GM23248 (cell line): ENCODE results near the gene TSPAN9.

Source experiments
- EZH2 ChIP-seq: fragments of 200-600 bp; sonication (generic); IDR thresholded peaks from 2 replicates; pipeline ENCODE4 v1.6.1; 2018; ENCODE audit warnings: antibody characterized with exemption, mild to moderate bottlenecking; ENCODE audit not compliant: insufficient read depth, poor library complexity, severe bottlenecking
- EZH2phosphoT487 ChIP-seq: fragments of 200-600 bp; sonication (generic); IDR thresholded peaks from 2 replicates; pipeline ENCODE4 v1.6.1; 2018; ENCODE audit warnings: antibody characterized with exemption, moderate library complexity, mild to moderate bottlenecking, low read depth; ENCODE audit not compliant: insufficient read depth

DNA sequence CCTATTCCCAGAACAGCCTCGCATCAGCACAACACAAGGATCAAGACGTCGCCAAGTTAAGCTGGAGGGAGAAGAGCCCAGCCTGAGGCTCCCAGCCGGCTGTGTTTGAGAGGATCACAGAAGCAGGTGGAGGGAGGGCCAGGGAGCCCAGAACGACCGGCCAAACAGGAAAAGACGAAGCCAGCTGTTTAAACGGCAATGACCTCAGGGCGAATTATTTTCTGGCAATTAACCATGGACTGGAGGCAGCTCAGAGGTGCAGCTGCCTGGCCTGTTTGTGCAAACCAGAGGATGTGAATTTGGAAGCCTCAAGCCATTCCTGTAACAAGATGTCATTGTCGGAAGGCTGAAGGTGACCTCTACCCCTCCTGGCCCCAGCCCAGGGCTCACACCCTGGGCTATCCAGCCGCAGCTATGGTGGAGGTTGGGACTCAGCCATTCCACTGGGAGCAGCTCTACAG lies 238.1 kb downstream of the TSPAN9 start:
- TF ChIP-seq EZH2phosphoT487 (no peak), EZH2 (no peak)
